CD14-positive monocyte (primary cell): ENCODE data around the gene SLC22A4. TPM values are rescaled to one million over a fixed set of nuclear protein-coding genes. Genes with fewer than 3 reads are reported as not detected.

Experiments used
- DNase-seq, 3 donors: peaks; one replicate each; pipeline ENCODE4 v3.0.0-alpha.2; 2011 to 2022
- H2AFZ ChIP-seq: 2 replicates; pipeline ENCODE4 v1.6.0; 2012; ENCODE audit warnings: mild to moderate bottlenecking, low read depth, low read length, inconsistent platforms; ENCODE audit not compliant: insufficient read depth, poor library complexity, severe bottlenecking
- H3K27ac ChIP-seq, 2 donors: 1 replicate in 1 of 2; 2 replicates in 1 of 2; pipeline ENCODE4 v1.5.1; 2012 to 2013; ENCODE audit warnings: low read length in 2 of 2, control low read depth in 1 of 2, inconsistent platforms in 1 of 2, low read depth in 1 of 2, mild to moderate bottlenecking in 1 of 2
- H3K27me3 ChIP-seq, 2 donors: one replicate each; pipeline versions ENCODE4 v1.6.0 to v1.6.1; 2011 to 2013; ENCODE audit warnings: low read length in 2 of 2; ENCODE audit not compliant: control insufficient read depth in 2 of 2, insufficient read depth in 2 of 2
- H3K36me3 ChIP-seq, 2 donors: replicated peaks in 1 of 2; 1 replicate in 1 of 2; 2 replicates in 1 of 2; pipeline versions ENCODE4 v1.5.1 to v1.6.1; 2012 to 2013; ENCODE audit warnings: low read length in 2 of 2, control low read depth in 1 of 2, inconsistent platforms in 1 of 2, mild to moderate bottlenecking in 1 of 2; ENCODE audit not compliant: insufficient read depth in 2 of 2, control insufficient read depth in 1 of 2
- H3K4me1 ChIP-seq, 2 donors: 1 replicate in 1 of 2; 2 replicates in 1 of 2; pipeline versions ENCODE4 v1.5.1 to v1.6.1; 2012 to 2013; ENCODE audit warnings: low read length in 2 of 2, control low read depth in 1 of 2, inconsistent platforms in 1 of 2, mild to moderate bottlenecking in 1 of 2, moderate library complexity in 1 of 2; ENCODE audit not compliant: insufficient read depth in 2 of 2, control insufficient read depth in 1 of 2
- H3K4me2 ChIP-seq: replicated peaks from 2 replicates; pipeline ENCODE3; 2012; ENCODE audit warnings: low read length, moderate library complexity, mild to moderate bottlenecking; ENCODE audit not compliant: poor library complexity, severe bottlenecking; ENCODE audit errors: extremely low read depth
- H3K4me3 ChIP-seq, 3 experiments: fragments of 200-600 bp in 1 of 3; sonication (generic) in 1 of 3; replicated peaks in 1 of 3; 1 replicate in 2 of 3; 2 replicates in 1 of 3; pipeline ENCODE4 v1.5.1; 2011 to 2013; ENCODE audit warnings: low read length in 3 of 3, mild to moderate bottlenecking in 3 of 3, control low read depth in 2 of 3, low read depth in 2 of 3, inconsistent platforms in 1 of 3, moderate library complexity in 1 of 3
- H3K79me2 ChIP-seq: 2 replicates; pipeline ENCODE4 v1.6.0; 2012; ENCODE audit warnings: mild to moderate bottlenecking, control low read depth, inconsistent platforms, low read length, moderate library complexity; ENCODE audit not compliant: insufficient read depth
- H3K9ac ChIP-seq: 2 replicates; pipeline ENCODE4 v1.6.0; 2017; ENCODE audit warnings: low read length, mild to moderate bottlenecking; ENCODE audit not compliant: insufficient read depth, poor library complexity, severe bottlenecking
- H3K9me3 ChIP-seq, 2 donors: replicated peaks in 1 of 2; 1 replicate in 1 of 2; 2 replicates in 1 of 2; pipeline versions ENCODE4 v1.5.1 to v1.6.1; 2012 to 2013; ENCODE audit warnings: low read length in 2 of 2, control low read depth in 1 of 2; ENCODE audit not compliant: control insufficient read depth in 1 of 2, insufficient read depth in 1 of 2
- H4K20me1 ChIP-seq: 2 replicates; pipeline ENCODE4 v1.6.0; 2012; ENCODE audit warnings: mild to moderate bottlenecking, low read length, control low read depth, moderate library complexity; ENCODE audit not compliant: insufficient read depth
- H3K27ac Mint-ChIP-seq, 7 donors: one replicate each; pipeline ENCODE4 v1.8.0; 2020; ENCODE audit warnings: mild to moderate bottlenecking in 7 of 7, mixed read lengths in 7 of 7, moderate library complexity in 6 of 7, inconsistent platforms in 2 of 7
- H3K27me3 Mint-ChIP-seq, 3 donors: one replicate each; pipeline ENCODE4 v1.8.0; 2021 to 2022; ENCODE audit warnings: low read depth in 3 of 3, mild to moderate bottlenecking in 3 of 3, mixed read lengths in 3 of 3, moderate library complexity in 3 of 3, inconsistent platforms in 1 of 3
- H3K36me3 Mint-ChIP-seq, 2 donors: one replicate each; pipeline ENCODE4 v1.8.0; 2020; ENCODE audit warnings: mixed read lengths in 2 of 2, inconsistent platforms in 1 of 2, mild to moderate bottlenecking in 1 of 2
- H3K4me1 Mint-ChIP-seq: one replicate; pipeline ENCODE4 v1.8.0; 2020; ENCODE audit warnings: mild to moderate bottlenecking, mixed read lengths
- H3K4me3 Mint-ChIP-seq, 2 donors: one replicate each; pipeline ENCODE4 v1.8.0; 2020; ENCODE audit warnings: mild to moderate bottlenecking in 2 of 2, mixed read lengths in 2 of 2, moderate library complexity in 1 of 2
- H3K9me3 Mint-ChIP-seq, 7 donors: one replicate each; pipeline ENCODE4 v1.8.0; 2020 to 2022; ENCODE audit warnings: mixed read lengths in 7 of 7, mild to moderate bottlenecking in 6 of 7, moderate library complexity in 6 of 7, inconsistent platforms in 2 of 7
- CTCF ChIP-seq: fragments of 200-600 bp; IDR thresholded peaks from one replicate; pipeline ENCODE4 v1.8.0; 2022; ENCODE audit warnings: antibody characterized with exemption, mild to moderate bottlenecking
- WGBS: methylation state at CpG from one replicate; pipeline ENCODE4 v1.1.5; 2013; ENCODE audit warnings: missing lambda C conversion rate; ENCODE audit not compliant: insufficient coverage; 5-methylcytosine and 5-hydroxymethylcytosine counted together
- intact Hi-C, 2 donors: fragments of 100-400 bp; cut with micrococcal nuclease; formaldehyde crosslinking; loops; one replicate each; pipeline versions ENCODE4 v1.15.0 to v1.15.1; 2023
- polyA plus RNA-seq, 3 donors: library from polyadenylated mRNA; depleted of rRNA in 1 of 3; unstranded in 2 of 3; stranded (reverse) in 1 of 3; fragments of 300-500 nt in 2 of 3; fragments of >200 nt in 1 of 3; fragmentation: Illumina TruSeq in 2 of 3; gene quantifications; 1 replicate in 2 of 3; 2 replicates in 1 of 3; pipeline ENCODE4 v1.2.3, GENCODE V29; 2012 to 2021

Gene SLC22A4
- polyA plus RNA-seq, 3 donors = 7.2 to 13.0 (median 12.2) TPM

- Histone ChIP-seq H3K9ac (no peak overlapping the region), H3K4me2 (no peak overlapping the region), H3K9me3 (no peaks in the 10 kb centered on the region), H3K4me3 (no peak overlapping the region), H3K79me2 (peaks cover 82% of the 10 kb centered on the region), H2AFZ (no peak overlapping the region), H3K27ac (no peak overlapping the region), H3K4me1 (peaks cover 27 to 42% of the 10 kb centered on the region in 2 donors), H4K20me1 (peaks cover 76% of the 10 kb centered on the region), H3K27me3 (no peaks in the 10 kb centered on the region), H3K36me3 (peaks cover 7 to 34% of the 10 kb centered on the region in 2 donors)
- H3K9me3 Mint-ChIP-seq = no peaks in the 10 kb centered on the region
- H3K27ac Mint-ChIP-seq = no peak overlapping the region
- H3K27me3 Mint-ChIP-seq = no peaks in the 10 kb centered on the region
- TF ChIP-seq CTCF = no peak
- H3K4me3 Mint-ChIP-seq = no peak overlapping the region
- WGBS = no CpG with 5 or more reads among the region's 3 CpGs
- intact Hi-C loops = no loop called here
- no peak for DNase-seq
- peaks cover 24 to 41% of the 10 kb centered on the region in 2 donors for H3K36me3 Mint-ChIP-seq
- peaks cover 38% of the 10 kb centered on the region for H3K4me1 Mint-ChIP-seq
Measured at GRCh38 chr5:132289097-132289496, 5.1 kb upstream of the SLC22A4 start.

- Histone ChIP-seq H3K27ac (peak overlapping the region in 1 of 2 donors; percentile 11), H3K79me2 (peaks cover 99% of the 10 kb centered on the region), H3K9me3 (no peaks in the 10 kb centered on the region), H3K27me3 (no peaks in the 10 kb centered on the region), H3K36me3 (peaks cover 7 to 34% of the 10 kb centered on the region in 2 donors), H3K4me1 (peaks cover 34 to 50% of the 10 kb centered on the region in 2 donors), H3K4me2 (no peak overlapping the region), H3K9ac (no peak overlapping the region), H2AFZ (no peak overlapping the region), H4K20me1 (peaks cover 70% of the 10 kb centered on the region), H3K4me3 (no peak overlapping the region)
- H3K36me3 Mint-ChIP-seq = peaks cover 22 to 31% of the 10 kb centered on the region in 2 donors
- DNase-seq = no peak
- no peak overlapping the region for H3K4me3 Mint-ChIP-seq
- intact Hi-C loops = loop anchor here (5.0 to 10.0 kb wide), 3 partner anchors 196 to 574 kb away; partner anchors contain the start of genes GDF9 (in 1 of the 2), IRF1 (in 1 of the 2) and UQCRQ (in 1 of the 2)
- no peaks in the 10 kb centered on the region for H3K27me3 Mint-ChIP-seq
- H3K4me1 Mint-ChIP-seq = peaks cover 43% of the 10 kb centered on the region
- H3K27ac Mint-ChIP-seq = no peak overlapping the region
- no CpG with 5 or more reads among the region's 2 CpGs for WGBS
- peaks cover 0 to 2% (median 0%) of the 10 kb centered on the region in 7 donors for H3K9me3 Mint-ChIP-seq
- TF ChIP-seq CTCF = no peak
Measured at GRCh38 chr5:132291026-132291425, 3.2 kb upstream of the SLC22A4 start.
